Measurements from ENCODE around the gene FOXI3. TPM values are rescaled to one million over a fixed set of nuclear protein-coding genes. Genes with fewer than 3 reads are reported as not detected.

Gene FOXI3
- total and polyA plus RNA-seq, 2 donors (not counting 3 experiments of a cell fraction or from before 2014, with no cell fraction given): not detected

- intact Hi-C loops (cut with micrococcal nuclease): no loop called here
- Histone ChIP-seq H3K4me1 (ENCODE audit: control insufficient read depth, extremely low read depth, insufficient read depth, low read length) (no peaks in the 10 kb centered on the region), H3K27ac (ENCODE audit: insufficient read depth, low read depth, low read length) (no peak overlapping the region), H2AFZ (ENCODE audit: low read depth, low read length) (no peak overlapping the region), H3K9me3 (replicated peaks; ENCODE audit: control insufficient read depth, insufficient read depth, low read length) (no peaks in the 10 kb centered on the region), H3K4me3 (replicated peaks in 1 of 3; ENCODE audit: insufficient read depth in 1 of 3, low read depth in 1 of 3, low read length in 3 of 3) (no peak overlapping the region), H3K9me1 (replicated peaks; ENCODE audit: control insufficient read depth, extremely low read depth, insufficient read depth, low read length) (no peaks in the 10 kb centered on the region), H3K79me2 (ENCODE audit: control insufficient read depth, insufficient read depth, low read length) (no peaks in the 10 kb centered on the region), H3K9ac (replicated peaks; ENCODE audit: extremely low read depth, insufficient read depth, low read length) (no peak overlapping the region), H4K20me1 (replicated peaks; ENCODE audit: control insufficient read depth, extremely low read depth, insufficient read depth, low read length) (no peaks in the 10 kb centered on the region), H3K27me3 (ENCODE audit: control insufficient read depth in 2 of 2, insufficient read depth in 2 of 2, low read length in 2 of 2) (no peaks in the 10 kb centered on the region), H3K36me3 (ENCODE audit: control insufficient read depth in 2 of 2, extremely low read depth in 1 of 2, insufficient read depth in 2 of 2, low read length in 2 of 2) (no peaks in the 10 kb centered on the region), H3K4me2 (ENCODE audit: insufficient read depth, low read length) (no peak overlapping the region)
- ChIA-PET CTCF (no interaction called here), POLR2A (no interaction called here)
- TF ChIP-seq POLR2A (IDR thresholded peaks at IDR 0.05; ENCODE audit: low read depth, low read length): no peak
- TF ChIP-seq GATA2 (IDR thresholded peaks at IDR 0.05; ENCODE audit: insufficient read depth, insufficient read length, low read depth, low read length): no peak
- TF ChIP-seq MAX (IDR thresholded peaks at IDR 0.05; ENCODE audit: insufficient read depth, insufficient read length): no peak
- TF ChIP-seq CTCF (IDR thresholded peaks at IDR 0.05; ENCODE audit: extremely low read depth in 1 of 2, insufficient read depth in 1 of 2, low read depth in 1 of 2, low read length in 2 of 2): no peak
- TF ChIP-seq POLR2AphosphoS5 (IDR thresholded peaks at IDR 0.05; ENCODE audit: insufficient read depth, low read depth, low read length): no peak
- no peak for TF ChIP-seq FOS (IDR thresholded peaks at IDR 0.05; ENCODE audit: borderline replicate concordance, insufficient read depth, low read length)
- TF ChIP-seq MYC (IDR thresholded peaks at IDR 0.05; ENCODE audit: low read depth, low read length): no peak
- dilution Hi-C loops (cut with MboI; ENCODE audit: extremely low pct_ligation_motif_present, low sequenced_read_pairs): no loop called here
- DNase-seq (ENCODE audit: low read depth, low spot score): no peak
- FAIRE-seq: no peak
- no TSS peak for BruUV-seq (replicated peaks)
Observed at GRCh38 chr2:88483200-88483599, 30.7 kb upstream of the FOXI3 start.

Data from endothelial cell of umbilical vein (primary cell).